K562 (cell line): ENCODE data around the gene LLGL2. TPM values are rescaled to one million over a fixed set of nuclear protein-coding genes. Genes with fewer than 3 reads are reported as not detected.
A peak's percentile ranks its signal among the peaks of the same experiment; 100 is the strongest.

Experiments
- ATF7 ChIP-seq: fragments of 450-650 bp; IDR thresholded peaks from 2 replicates; pipeline ENCODE4 v1.7.1; 2014; ENCODE audit warnings: mild to moderate bottlenecking, moderate library complexity
- CCNT2 ChIP-seq: IDR thresholded peaks from 2 replicates; pipeline ENCODE4 v1.6.1; 2011; ENCODE audit warnings: borderline replicate concordance, low read depth, mild to moderate bottlenecking, moderate library complexity, mixed read lengths, low read length; ENCODE audit not compliant: insufficient read length; ENCODE audit errors: extremely low read depth
- E2F3 ChIP-seq: fragments of 250-450 bp; sonication (Bioruptor Pico); IDR thresholded peaks from 2 replicates; pipeline ENCODE4 v1.4.0; 2020; ENCODE audit warnings: mild to moderate bottlenecking
- EGR1 ChIP-seq: fragments of 450-650 bp; conservative IDR thresholded peaks from 2 replicates; pipeline ENCODE4 v1.6.1; 2017; ENCODE audit warnings: mild to moderate bottlenecking
- KDM2B ChIP-seq: fragments of 250-450 bp; sonication (Bioruptor Pico); IDR thresholded peaks from 2 replicates; pipeline ENCODE4 v1.8.0; 2021; ENCODE audit warnings: mild to moderate bottlenecking, moderate library complexity
- KDM5B ChIP-seq: fragments of 200-600 bp; sonication (generic); IDR thresholded peaks from 2 replicates; pipeline ENCODE4 v1.6.1; 2012; ENCODE audit warnings: low read depth, mild to moderate bottlenecking, moderate library complexity, low read length, control low read depth, inconsistent platforms; ENCODE audit not compliant: insufficient replicate concordance
- MYNN ChIP-seq, 2 experiments: sonication (generic); formaldehyde crosslinking in 1 of 2; IDR thresholded peaks; 2 replicates each; pipeline versions ENCODE4 v1.5.0 to v1.6.1; 2016 to 2020; ENCODE audit warnings: antibody characterized with exemption in 1 of 2, missing genetic modification reagents in 1 of 2
- PCBP1 ChIP-seq: fragments of 200-400 bp; formaldehyde crosslinking; IDR thresholded peaks from 2 replicates; pipeline ENCODE4 v1.6.1; 2018; ENCODE audit warnings: mild to moderate bottlenecking, low read depth, low read length; ENCODE audit not compliant: poor library complexity, severe bottlenecking
- SIN3A ChIP-seq, 2 experiments: fragments of 150-350 bp in 1 of 2; IDR thresholded peaks; 2 replicates each; pipeline ENCODE4 v1.6.1; 2011 to 2016; ENCODE audit warnings: borderline replicate concordance in 2 of 2, low read depth in 2 of 2, low read length in 2 of 2, mild to moderate bottlenecking in 2 of 2, moderate library complexity in 2 of 2; ENCODE audit not compliant: control insufficient read depth in 1 of 2
- TGIF2 ChIP-seq: sonication (generic); formaldehyde crosslinking; IDR thresholded peaks from 2 replicates; pipeline ENCODE4 v1.8.1; 2022; ENCODE audit warnings: mild to moderate bottlenecking, missing genetic modification reagents, moderate library complexity
- ZNF583 ChIP-seq: fragments of 250-450 bp; sonication (Bioruptor Pico); IDR thresholded peaks from 2 replicates; pipeline ENCODE4 v1.4.0; 2020
- polyA plus RNA-seq, 8 experiments: library from polyadenylated mRNA; depleted of rRNA in 4 of 8; stranded (reverse) in 5 of 8; unstranded in 3 of 8; fragments of >200 nt; fragmentation: Nextera tagmentation in 2 of 8; fragmentation: Illumina TruSeq in 1 of 8; extraction: Ambion mirVana in 2 of 8; extraction: Trizol in 1 of 8; gene quantifications; 2 replicates each; pipeline versions ENCODE4 v1.2.1 to v1.2.3, GENCODE V29; 2011 to 2014; ENCODE audit warnings: inconsistent platforms in 1 of 8, missing spikeins in 1 of 8
- total RNA-seq, 7 experiments: library from RNA; depleted of rRNA in 6 of 7; stranded (reverse); fragments of >200 nt in 6 of 7; fragmentation: Illumina TruSeq in 2 of 7; extraction: Trizol in 2 of 7; gene quantifications; 2 replicates each; pipeline versions ENCODE4 v1.2.1 to v1.2.3, GENCODE V29; 2011 to 2021; ENCODE audit warnings: low replicate concordance in 1 of 7
- TF ChIP-seq, protein P1 (sequence below), 3 experiments: IDR thresholded peaks in 2 of 3; conservative IDR thresholded peaks in 1 of 3; 2 replicates each; pipeline ENCODE4 v1.5.1; 2011 to 2012; ENCODE audit warnings: low read length in 3 of 3, mild to moderate bottlenecking in 3 of 3, control low read depth in 2 of 3, improper control_type of control experiment in 1 of 3, inconsistent platforms in 1 of 3, low read depth in 1 of 3, mixed read lengths in 1 of 3, moderate library complexity in 1 of 3; ENCODE audit not compliant: insufficient read depth in 2 of 3
- TF ChIP-seq, protein P2 (sequence below), 2 experiments: fragments of 450-650 bp; conservative IDR thresholded peaks; 2 replicates each; pipeline ENCODE4 v1.6.1; 2017; ENCODE audit warnings: mild to moderate bottlenecking in 2 of 2, moderate library complexity in 2 of 2
- TF ChIP-seq, protein P3 (sequence below): fragments of 450-650 bp; IDR thresholded peaks from 2 replicates; pipeline ENCODE4 v1.7.0; 2016; ENCODE audit warnings: borderline replicate concordance
- TF ChIP-seq, protein P4 (sequence below): fragments of 450-650 bp; formaldehyde crosslinking; IDR thresholded peaks from 2 replicates; pipeline ENCODE4 v1.4.0; 2020; ENCODE audit warnings: mild to moderate bottlenecking, moderate library complexity
- TF ChIP-seq, protein P5 (sequence below), 2 experiments: fragments of 450-650 bp in 1 of 2; sonication (generic) in 1 of 2; formaldehyde crosslinking in 1 of 2; IDR thresholded peaks in 1 of 2; conservative IDR thresholded peaks in 1 of 2; 2 replicates each; pipeline versions ENCODE4 v1.6.1 to v1.8.1; 2016 to 2023; ENCODE audit warnings: mild to moderate bottlenecking in 2 of 2, moderate library complexity in 2 of 2, inconsistent platforms in 1 of 2, missing genetic modification reagents in 1 of 2

LLGL2 gene
- total and polyA plus RNA-seq, 9 of the 15 experiments (the other 6 are each of a cell fraction or from before 2014, with no cell fraction given): 0.32 to 24.4 (median 10.2) TPM

DNA sequence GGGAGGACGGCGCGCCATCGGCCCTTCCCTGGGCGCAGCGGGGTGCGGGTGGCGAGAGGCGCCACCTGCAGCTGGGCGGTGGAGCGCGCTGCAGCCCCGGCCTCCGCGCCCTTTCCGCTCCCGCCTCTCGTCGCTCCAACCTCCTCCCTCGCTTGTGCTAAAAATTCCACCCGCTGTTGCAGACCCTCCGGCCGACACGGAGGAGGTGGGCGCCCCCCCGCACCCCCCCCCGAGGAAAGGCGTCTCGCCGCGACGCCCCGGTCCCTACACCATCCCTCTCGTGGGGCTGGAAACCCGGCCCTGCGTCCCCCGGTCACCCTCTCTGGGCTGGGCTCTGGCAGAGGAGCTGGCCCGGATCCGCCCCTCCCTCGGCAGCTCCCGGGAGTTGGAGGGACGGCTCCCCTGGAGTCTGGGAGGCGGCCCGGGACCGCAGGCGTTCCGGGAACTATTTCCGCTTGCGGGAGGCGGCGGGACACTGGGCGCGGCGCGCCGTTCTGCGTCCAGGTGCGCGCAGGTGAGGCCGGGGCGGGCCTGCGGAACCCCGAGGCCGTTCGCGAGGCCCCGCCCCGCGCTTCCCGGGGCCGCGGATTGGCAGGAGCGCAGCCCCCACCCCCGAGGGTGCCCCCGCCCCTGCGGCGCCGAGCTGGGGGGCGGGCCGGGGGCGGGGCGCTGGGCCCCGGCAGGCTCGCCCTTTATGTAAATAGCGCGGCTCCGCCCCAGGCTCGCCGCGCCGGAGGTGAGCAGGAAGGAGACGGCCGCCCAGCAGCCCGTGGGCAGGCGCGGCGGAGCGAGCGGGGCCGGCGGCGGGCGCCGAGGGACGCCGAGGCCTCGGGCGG, at the start of gene LLGL2 (continued):
- TF ChIP-seq, protein P1, sequence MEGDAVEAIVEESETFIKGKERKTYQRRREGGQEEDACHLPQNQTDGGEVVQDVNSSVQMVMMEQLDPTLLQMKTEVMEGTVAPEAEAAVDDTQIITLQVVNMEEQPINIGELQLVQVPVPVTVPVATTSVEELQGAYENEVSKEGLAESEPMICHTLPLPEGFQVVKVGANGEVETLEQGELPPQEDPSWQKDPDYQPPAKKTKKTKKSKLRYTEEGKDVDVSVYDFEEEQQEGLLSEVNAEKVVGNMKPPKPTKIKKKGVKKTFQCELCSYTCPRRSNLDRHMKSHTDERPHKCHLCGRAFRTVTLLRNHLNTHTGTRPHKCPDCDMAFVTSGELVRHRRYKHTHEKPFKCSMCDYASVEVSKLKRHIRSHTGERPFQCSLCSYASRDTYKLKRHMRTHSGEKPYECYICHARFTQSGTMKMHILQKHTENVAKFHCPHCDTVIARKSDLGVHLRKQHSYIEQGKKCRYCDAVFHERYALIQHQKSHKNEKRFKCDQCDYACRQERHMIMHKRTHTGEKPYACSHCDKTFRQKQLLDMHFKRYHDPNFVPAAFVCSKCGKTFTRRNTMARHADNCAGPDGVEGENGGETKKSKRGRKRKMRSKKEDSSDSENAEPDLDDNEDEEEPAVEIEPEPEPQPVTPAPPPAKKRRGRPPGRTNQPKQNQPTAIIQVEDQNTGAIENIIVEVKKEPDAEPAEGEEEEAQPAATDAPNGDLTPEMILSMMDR (IDR thresholded peaks at IDR 0.05 in 2 of 3, conservative IDR thresholded peaks at IDR 0.05 in 1 of 3; ENCODE audit: insufficient read depth in 2 of 3, low read depth in 1 of 3, low read length in 3 of 3): peak; percentile 53 to 75 (median 66)
- TF ChIP-seq, protein P2, sequence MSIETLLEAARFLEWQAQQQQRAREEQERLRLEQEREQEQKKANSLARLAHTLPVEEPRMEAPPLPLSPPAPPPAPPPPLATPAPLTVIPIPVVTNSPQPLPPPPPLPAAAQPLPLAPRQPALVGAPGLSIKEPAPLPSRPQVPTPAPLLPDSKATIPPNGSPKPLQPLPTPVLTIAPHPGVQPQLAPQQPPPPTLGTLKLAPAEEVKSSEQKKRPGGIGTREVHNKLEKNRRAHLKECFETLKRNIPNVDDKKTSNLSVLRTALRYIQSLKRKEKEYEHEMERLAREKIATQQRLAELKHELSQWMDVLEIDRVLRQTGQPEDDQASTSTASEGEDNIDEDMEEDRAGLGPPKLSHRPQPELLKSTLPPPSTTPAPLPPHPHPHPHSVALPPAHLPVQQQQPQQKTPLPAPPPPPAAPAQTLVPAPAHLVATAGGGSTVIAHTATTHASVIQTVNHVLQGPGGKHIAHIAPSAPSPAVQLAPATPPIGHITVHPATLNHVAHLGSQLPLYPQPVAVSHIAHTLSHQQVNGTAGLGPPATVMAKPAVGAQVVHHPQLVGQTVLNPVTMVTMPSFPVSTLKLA (conservative IDR thresholded peaks at IDR 0.05): peak in 1 of 2 experiments; percentile 68; a peak in 3 of 4 replicates
- TF ChIP-seq, protein P3, sequence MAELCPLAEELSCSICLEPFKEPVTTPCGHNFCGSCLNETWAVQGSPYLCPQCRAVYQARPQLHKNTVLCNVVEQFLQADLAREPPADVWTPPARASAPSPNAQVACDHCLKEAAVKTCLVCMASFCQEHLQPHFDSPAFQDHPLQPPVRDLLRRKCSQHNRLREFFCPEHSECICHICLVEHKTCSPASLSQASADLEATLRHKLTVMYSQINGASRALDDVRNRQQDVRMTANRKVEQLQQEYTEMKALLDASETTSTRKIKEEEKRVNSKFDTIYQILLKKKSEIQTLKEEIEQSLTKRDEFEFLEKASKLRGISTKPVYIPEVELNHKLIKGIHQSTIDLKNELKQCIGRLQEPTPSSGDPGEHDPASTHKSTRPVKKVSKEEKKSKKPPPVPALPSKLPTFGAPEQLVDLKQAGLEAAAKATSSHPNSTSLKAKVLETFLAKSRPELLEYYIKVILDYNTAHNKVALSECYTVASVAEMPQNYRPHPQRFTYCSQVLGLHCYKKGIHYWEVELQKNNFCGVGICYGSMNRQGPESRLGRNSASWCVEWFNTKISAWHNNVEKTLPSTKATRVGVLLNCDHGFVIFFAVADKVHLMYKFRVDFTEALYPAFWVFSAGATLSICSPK: no peak
- no peak for TF ChIP-seq EGR1
- TF ChIP-seq KDM5B: peak; percentile 12
- TF ChIP-seq E2F3 (CRISPR knock-in tag): peak; percentile 76; the same call in 1 of the 2 replicates
- no peak for TF ChIP-seq ZNF583 (CRISPR knock-in tag)
- TF ChIP-seq, protein P4, sequence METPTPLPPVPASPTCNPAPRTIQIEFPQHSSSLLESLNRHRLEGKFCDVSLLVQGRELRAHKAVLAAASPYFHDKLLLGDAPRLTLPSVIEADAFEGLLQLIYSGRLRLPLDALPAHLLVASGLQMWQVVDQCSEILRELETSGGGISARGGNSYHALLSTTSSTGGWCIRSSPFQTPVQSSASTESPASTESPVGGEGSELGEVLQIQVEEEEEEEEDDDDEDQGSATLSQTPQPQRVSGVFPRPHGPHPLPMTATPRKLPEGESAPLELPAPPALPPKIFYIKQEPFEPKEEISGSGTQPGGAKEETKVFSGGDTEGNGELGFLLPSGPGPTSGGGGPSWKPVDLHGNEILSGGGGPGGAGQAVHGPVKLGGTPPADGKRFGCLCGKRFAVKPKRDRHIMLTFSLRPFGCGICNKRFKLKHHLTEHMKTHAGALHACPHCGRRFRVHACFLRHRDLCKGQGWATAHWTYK (CRISPR knock-in tag): 0 out of 2 replicates have a peak, but pooled peaks have one; percentile 71
- peak; percentile 65 for TF ChIP-seq PCBP1
- peak; percentile 49 to 60; a peak in 2 of 4 replicates for TF ChIP-seq SIN3A (IDR thresholded peaks at IDR 0.05; ENCODE audit: borderline replicate concordance in 2 of 2, control insufficient read depth in 1 of 2, low read depth in 2 of 2, low read length in 2 of 2)
- peak; percentile 59 for TF ChIP-seq CCNT2
- TF ChIP-seq KDM2B (CRISPR knock-in tag): peak; percentile 56; the same call in 1 of the 2 replicates
- TF ChIP-seq, protein P5, sequence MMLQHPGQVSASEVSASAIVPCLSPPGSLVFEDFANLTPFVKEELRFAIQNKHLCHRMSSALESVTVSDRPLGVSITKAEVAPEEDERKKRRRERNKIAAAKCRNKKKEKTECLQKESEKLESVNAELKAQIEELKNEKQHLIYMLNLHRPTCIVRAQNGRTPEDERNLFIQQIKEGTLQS (IDR thresholded peaks at IDR 0.05): no peak
- TF ChIP-seq, protein P5 (CRISPR knock-in tag; conservative IDR thresholded peaks at IDR 0.05): no peak
- 0 out of 2 replicates have a peak, but pooled peaks have one; percentile 39 for TF ChIP-seq TGIF2 (CRISPR knock-in tag)
- TF ChIP-seq ATF7: 0 out of 2 replicates have a peak, but pooled peaks have one; percentile 30
- TF ChIP-seq MYNN (IDR thresholded peaks at IDR 0.05): peak; percentile 44; the same call in 1 of the 2 replicates
- TF ChIP-seq MYNN (CRISPR knock-in tag; IDR thresholded peaks at IDR 0.05): no peak
